OCI-LY1 (cell line): Measurements from ENCODE around the gene SLC2A9.

ENCODE experiments used
- H2AFZ ChIP-seq: fragments of 200-600 bp; sonication (generic), shearing (Covaris generic); 2 replicates; pipeline ENCODE4 v1.6.0; 2014; ENCODE audit warnings: antibody characterized with exemption, mild to moderate bottlenecking, low read length
- H3F3A ChIP-seq: fragments of 200-600 bp; sonication (generic), shearing (Covaris generic); 2 replicates; pipeline ENCODE4 v1.6.0; 2014; ENCODE audit warnings: mild to moderate bottlenecking, antibody characterized with exemption, low read length, moderate library complexity; ENCODE audit not compliant: insufficient read depth
- H3K27ac ChIP-seq: fragments of 200-600 bp; sonication (generic); 2 replicates; pipeline ENCODE4 v1.5.1; 2014; ENCODE audit warnings: low read length, mixed run types, mild to moderate bottlenecking, low read depth; ENCODE audit not compliant: poor library complexity, severe bottlenecking
- H3K27me3 ChIP-seq: fragments of 200-600 bp; sonication (generic); 2 replicates; pipeline ENCODE4 v1.6.0; 2014; ENCODE audit warnings: antibody characterized with exemption, mild to moderate bottlenecking, low read length, moderate library complexity; ENCODE audit not compliant: insufficient read depth
- H3K36me3 ChIP-seq: fragments of 200-600 bp; sonication (generic); 2 replicates; pipeline ENCODE4 v1.6.1; 2014; ENCODE audit warnings: mild to moderate bottlenecking, antibody characterized with exemption, low read length, moderate library complexity, mixed read lengths; ENCODE audit not compliant: insufficient read depth
- H3K4me1 ChIP-seq: fragments of 200-600 bp; sonication (generic); 2 replicates; pipeline ENCODE4 v1.5.1; 2014; ENCODE audit warnings: mild to moderate bottlenecking, low read length, moderate library complexity; ENCODE audit not compliant: insufficient read depth, severe bottlenecking
- H3K4me2 ChIP-seq: fragments of 200-600 bp; sonication (generic), shearing (Covaris generic); 2 replicates; pipeline ENCODE4 v1.6.1; 2014; ENCODE audit warnings: low read length
- H3K4me3 ChIP-seq: fragments of 200-600 bp; sonication (generic); 2 replicates; pipeline ENCODE4 v1.5.1; 2014; ENCODE audit warnings: low read length, low read depth, mild to moderate bottlenecking, mixed read lengths; ENCODE audit not compliant: poor library complexity, severe bottlenecking
- H3K79me2 ChIP-seq: fragments of 200-600 bp; shearing (Covaris generic); 2 replicates; pipeline ENCODE4 v1.6.1; 2016; ENCODE audit warnings: mixed run types, low read length, mixed read lengths; ENCODE audit not compliant: insufficient read depth
- H3K9ac ChIP-seq: fragments of 200-600 bp; sonication (generic), shearing (Covaris generic); 2 replicates; pipeline ENCODE4 v1.6.1; 2014; ENCODE audit warnings: mild to moderate bottlenecking, low read length, mixed read lengths
- H3K9me2 ChIP-seq: fragments of 200-600 bp; sonication (generic), shearing (Covaris generic); 2 replicates; pipeline ENCODE4 v1.6.1; 2014; ENCODE audit warnings: low read depth, mild to moderate bottlenecking, low read length, mixed read lengths
- H3K9me3 ChIP-seq: fragments of 200-600 bp; shearing (Covaris generic); 2 replicates; pipeline ENCODE4 v1.6.1; 2014; ENCODE audit warnings: low read length, mixed read lengths
- H4K20me1 ChIP-seq: fragments of 200-600 bp; sonication (generic), shearing (Covaris generic); 2 replicates; pipeline ENCODE4 v1.6.0; 2016; ENCODE audit warnings: mild to moderate bottlenecking, low read length; ENCODE audit not compliant: insufficient read depth
- EZH2 ChIP-seq: fragments of 200-600 bp; sonication (generic), shearing (Covaris generic); IDR thresholded peaks from 2 replicates; pipeline ENCODE4 v1.8.0; 2017; ENCODE audit warnings: borderline replicate concordance, mixed run types, mild to moderate bottlenecking, antibody characterized with exemption, low read length, moderate library complexity, mixed read lengths
- TF ChIP-seq, protein P1 (sequence below): fragments of 200-600 bp; sonication (generic), shearing (Covaris generic); IDR thresholded peaks from 2 replicates; pipeline ENCODE4 v1.5.1; 2017; ENCODE audit warnings: mild to moderate bottlenecking, antibody characterized with exemption, low read length, moderate library complexity, mixed read lengths

The SLC2A9 gene

DNA sequence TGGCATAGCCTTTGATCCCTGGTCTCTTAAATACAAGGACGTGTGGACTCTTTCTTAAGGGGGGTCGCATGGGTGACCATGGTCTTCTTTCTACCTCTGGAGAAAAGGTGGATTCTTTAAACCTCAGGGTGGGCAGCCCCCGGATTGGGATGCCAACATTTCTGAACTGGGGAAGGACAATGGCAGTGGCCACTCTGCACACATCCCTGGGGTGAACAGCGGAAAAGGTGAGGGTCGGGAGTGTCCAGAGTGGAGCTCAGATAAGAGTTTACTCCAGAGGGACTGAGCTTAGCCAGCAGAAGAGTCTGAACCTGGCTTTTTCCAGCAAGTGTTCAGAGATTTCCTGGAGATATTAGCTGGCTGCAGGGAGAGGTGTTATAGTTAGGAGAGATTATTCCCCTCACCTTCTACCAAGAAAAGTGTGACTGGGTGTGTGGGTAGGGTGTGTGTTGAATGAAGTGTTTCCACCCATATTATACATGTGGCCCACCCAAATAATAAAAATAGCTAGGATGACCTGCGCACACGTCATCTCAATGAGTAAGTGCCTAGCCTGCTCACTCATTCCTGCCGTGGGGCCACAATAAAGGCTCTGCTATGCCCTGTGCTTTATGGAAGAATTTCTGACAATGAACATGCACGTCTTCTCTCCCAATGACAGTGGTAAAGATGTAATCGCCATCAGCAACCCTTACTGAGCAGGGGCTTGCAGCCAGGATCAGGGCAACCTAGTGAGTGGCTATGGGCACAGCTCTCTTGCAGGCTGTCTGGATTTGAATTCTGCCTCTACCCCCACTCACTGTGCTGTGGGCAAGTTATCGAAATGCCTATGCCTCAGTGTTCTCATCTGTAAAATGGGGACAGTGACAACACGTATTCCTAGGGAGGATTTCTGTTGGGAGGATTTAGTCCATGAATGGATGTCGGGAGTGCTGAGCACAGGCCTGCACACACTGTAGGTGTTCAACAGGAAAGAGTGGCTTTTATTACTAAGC lies 76.6 kb downstream of the SLC2A9 start:
- Histone ChIP-seq H3K4me2 (no peak overlapping the region), H3K36me3 (no peaks in the 10 kb centered on the region), H3F3A (no peaks in the 10 kb centered on the region), H3K4me3 (no peak overlapping the region), H3K27ac (no peak overlapping the region), H4K20me1 (no peaks in the 10 kb centered on the region), H3K79me2 (no peaks in the 10 kb centered on the region), H3K9me2 (no peaks in the 10 kb centered on the region), H3K9ac (no peak overlapping the region), H3K27me3 (no peaks in the 10 kb centered on the region), H3K4me1 (no peaks in the 10 kb centered on the region), H2AFZ (no peak overlapping the region), H3K9me3 (no peaks in the 10 kb centered on the region)
- TF ChIP-seq, protein P1, sequence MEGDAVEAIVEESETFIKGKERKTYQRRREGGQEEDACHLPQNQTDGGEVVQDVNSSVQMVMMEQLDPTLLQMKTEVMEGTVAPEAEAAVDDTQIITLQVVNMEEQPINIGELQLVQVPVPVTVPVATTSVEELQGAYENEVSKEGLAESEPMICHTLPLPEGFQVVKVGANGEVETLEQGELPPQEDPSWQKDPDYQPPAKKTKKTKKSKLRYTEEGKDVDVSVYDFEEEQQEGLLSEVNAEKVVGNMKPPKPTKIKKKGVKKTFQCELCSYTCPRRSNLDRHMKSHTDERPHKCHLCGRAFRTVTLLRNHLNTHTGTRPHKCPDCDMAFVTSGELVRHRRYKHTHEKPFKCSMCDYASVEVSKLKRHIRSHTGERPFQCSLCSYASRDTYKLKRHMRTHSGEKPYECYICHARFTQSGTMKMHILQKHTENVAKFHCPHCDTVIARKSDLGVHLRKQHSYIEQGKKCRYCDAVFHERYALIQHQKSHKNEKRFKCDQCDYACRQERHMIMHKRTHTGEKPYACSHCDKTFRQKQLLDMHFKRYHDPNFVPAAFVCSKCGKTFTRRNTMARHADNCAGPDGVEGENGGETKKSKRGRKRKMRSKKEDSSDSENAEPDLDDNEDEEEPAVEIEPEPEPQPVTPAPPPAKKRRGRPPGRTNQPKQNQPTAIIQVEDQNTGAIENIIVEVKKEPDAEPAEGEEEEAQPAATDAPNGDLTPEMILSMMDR = no peak
- TF ChIP-seq EZH2 = no peak

DNA sequence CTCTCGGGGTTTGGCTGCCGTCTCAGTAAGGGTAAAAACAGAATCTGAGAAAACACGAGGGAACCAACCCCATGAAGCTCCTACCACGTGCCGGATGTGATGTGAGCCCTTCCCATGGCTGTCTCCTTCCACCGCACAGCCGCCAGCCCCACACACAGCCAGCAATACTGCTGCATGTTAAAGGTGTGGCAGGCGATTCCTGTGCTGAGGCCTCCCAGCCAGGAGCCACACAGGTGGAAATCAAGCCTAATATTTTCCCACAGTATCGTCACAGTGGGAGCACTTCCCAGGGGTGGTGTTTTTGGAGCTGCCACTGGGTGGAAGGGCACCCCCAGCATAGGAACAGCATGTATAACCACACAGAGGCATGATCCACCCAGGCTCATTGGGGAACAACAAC lies 77.5 kb downstream of the SLC2A9 start:
- H3K27ac ChIP-seq = no peak overlapping the region
- no peaks in the 10 kb centered on the region for H3K79me2 ChIP-seq
- H2AFZ ChIP-seq = no peak overlapping the region
- H3K36me3 ChIP-seq = no peaks in the 10 kb centered on the region
- H4K20me1 ChIP-seq = no peaks in the 10 kb centered on the region
- no peaks in the 10 kb centered on the region for H3F3A ChIP-seq
- no peaks in the 10 kb centered on the region for H3K4me1 ChIP-seq
- no peaks in the 10 kb centered on the region for H3K9me2 ChIP-seq
- H3K9me3 ChIP-seq = no peaks in the 10 kb centered on the region
- H3K4me2 ChIP-seq = no peak overlapping the region
- TF ChIP-seq EZH2 = no peak
- TF ChIP-seq, protein P1 = no peak
- no peak overlapping the region for H3K9ac ChIP-seq
- no peak overlapping the region for H3K4me3 ChIP-seq
- no peaks in the 10 kb centered on the region for H3K27me3 ChIP-seq

DNA sequence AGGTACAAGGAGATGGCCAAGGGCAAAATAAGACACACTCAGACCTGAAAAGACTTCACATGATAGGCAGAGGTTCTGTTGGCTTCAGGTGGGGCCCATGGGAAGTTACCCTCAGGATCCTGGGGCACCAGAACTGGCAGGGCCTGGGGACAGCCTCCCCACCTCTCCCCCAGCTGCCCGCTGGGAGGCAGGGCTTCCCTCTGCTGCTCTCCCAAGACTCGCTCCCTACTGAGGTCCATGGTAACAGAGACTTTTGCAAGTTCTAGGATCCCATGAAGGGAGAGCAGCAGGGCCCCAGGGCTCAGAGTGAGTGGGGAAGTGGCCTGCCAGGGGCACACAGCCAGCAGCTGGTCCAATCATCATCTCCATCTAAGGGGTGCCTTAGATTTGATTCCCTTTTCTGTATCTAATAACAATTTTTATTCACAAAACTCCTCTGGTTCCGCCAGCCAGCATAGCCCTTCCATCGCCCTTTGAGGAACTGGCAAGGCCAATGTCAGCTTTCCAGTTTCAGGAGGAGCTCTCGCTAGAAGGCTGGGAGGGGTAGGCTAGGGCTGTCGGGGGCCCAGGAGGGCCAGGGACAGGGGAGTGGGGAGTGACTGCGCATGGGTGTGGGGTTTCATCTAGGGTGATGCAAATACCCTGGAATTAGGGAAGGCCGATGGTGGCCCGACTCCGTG lies 78.2 kb downstream of the SLC2A9 start:
- Histone ChIP-seq H3K9ac (no peak overlapping the region), H3K27ac (no peak overlapping the region), H3K9me3 (no peaks in the 10 kb centered on the region), H3K4me2 (no peak overlapping the region), H2AFZ (no peak overlapping the region), H3K79me2 (no peaks in the 10 kb centered on the region), H3K27me3 (no peaks in the 10 kb centered on the region), H3K4me1 (no peaks in the 10 kb centered on the region), H4K20me1 (no peaks in the 10 kb centered on the region), H3K4me3 (no peak overlapping the region), H3F3A (no peaks in the 10 kb centered on the region), H3K9me2 (no peaks in the 10 kb centered on the region), H3K36me3 (no peaks in the 10 kb centered on the region)
- TF ChIP-seq, protein P1 = no peak
- TF ChIP-seq EZH2 = no peak
